ENCODE results near the gene ZNF407.

DNA sequence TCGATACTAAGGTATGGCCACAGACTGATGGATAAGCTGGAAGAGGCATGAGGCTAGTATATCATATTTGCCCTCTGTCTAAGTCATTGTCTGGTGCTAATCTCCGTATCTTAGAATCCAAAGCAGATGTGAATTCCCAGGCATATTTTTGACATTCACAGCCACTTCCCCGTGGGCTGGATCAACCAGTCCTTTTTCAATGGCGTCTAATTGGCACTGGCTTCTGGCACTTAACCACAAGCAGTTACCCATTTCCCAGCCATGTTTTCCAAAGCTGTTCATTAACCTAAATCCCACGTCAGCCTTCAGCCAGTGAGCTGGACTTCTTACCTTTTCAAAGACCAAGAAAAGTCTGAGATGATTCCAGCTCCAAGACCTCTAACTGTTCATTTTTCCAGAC, 20.7 kb upstream of the ZNF407 start:
- no peak for TF ChIP-seq POLR2AphosphoS5 (IDR thresholded peaks at IDR 0.05)
- TF ChIP-seq, protein P1, sequence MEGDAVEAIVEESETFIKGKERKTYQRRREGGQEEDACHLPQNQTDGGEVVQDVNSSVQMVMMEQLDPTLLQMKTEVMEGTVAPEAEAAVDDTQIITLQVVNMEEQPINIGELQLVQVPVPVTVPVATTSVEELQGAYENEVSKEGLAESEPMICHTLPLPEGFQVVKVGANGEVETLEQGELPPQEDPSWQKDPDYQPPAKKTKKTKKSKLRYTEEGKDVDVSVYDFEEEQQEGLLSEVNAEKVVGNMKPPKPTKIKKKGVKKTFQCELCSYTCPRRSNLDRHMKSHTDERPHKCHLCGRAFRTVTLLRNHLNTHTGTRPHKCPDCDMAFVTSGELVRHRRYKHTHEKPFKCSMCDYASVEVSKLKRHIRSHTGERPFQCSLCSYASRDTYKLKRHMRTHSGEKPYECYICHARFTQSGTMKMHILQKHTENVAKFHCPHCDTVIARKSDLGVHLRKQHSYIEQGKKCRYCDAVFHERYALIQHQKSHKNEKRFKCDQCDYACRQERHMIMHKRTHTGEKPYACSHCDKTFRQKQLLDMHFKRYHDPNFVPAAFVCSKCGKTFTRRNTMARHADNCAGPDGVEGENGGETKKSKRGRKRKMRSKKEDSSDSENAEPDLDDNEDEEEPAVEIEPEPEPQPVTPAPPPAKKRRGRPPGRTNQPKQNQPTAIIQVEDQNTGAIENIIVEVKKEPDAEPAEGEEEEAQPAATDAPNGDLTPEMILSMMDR (IDR thresholded peaks at IDR 0.05): no peak
